ENCODE measurements around the gene CILP2. TPM values are rescaled to one million over a fixed set of nuclear protein-coding genes. Genes with fewer than 3 reads are reported as not detected.

The CILP2 gene
- total and polyA plus RNA-seq, 9 of the 15 experiments (the other 6 are each of a cell fraction or from before 2014, with no cell fraction given): 0.04 to 0.35 (median 0.05) TPM; not detected in 2

- BruUV-seq (replicated peaks): no TSS peak
- in situ Hi-C loops (cut with MboI): no loop called here
- Histone ChIP-seq H3K9me3 (replicated peaks; ENCODE audit: control insufficient read depth, insufficient read depth, low read depth, low read length) (no peaks in the 10 kb centered on the region), H2AFZ (ENCODE audit: low read depth, low read length) (no peak overlapping the region), H3K27me3 (ENCODE audit: control insufficient read depth in 2 of 2, insufficient read depth in 2 of 2, low read length in 2 of 2) (peaks cover 0 to 8% of the 10 kb centered on the region in 2 experiments; a peak in 2 of 5 replicates), H3K4me3 (no peak overlapping the region), H3K4me1 (replicated peaks in 1 of 2; ENCODE audit: control insufficient read depth in 2 of 2, insufficient read depth in 2 of 2, low read length in 2 of 2) (no peaks in the 10 kb centered on the region; a peak in 1 of 5 replicates), H3K79me2 (ENCODE audit: control insufficient read depth, insufficient read depth, low read length) (no peaks in the 10 kb centered on the region), H3K36me3 (ENCODE audit: control insufficient read depth, insufficient read depth, low read length) (no peaks in the 10 kb centered on the region), H3K4me2 (ENCODE audit: insufficient read depth, low read length) (no peak overlapping the region), H4K20me1 (replicated peaks; ENCODE audit: control insufficient read depth, insufficient read depth, low read length) (no peaks in the 10 kb centered on the region), H3K9ac (ENCODE audit: insufficient read depth in 1 of 2, low read depth in 2 of 2, low read length in 2 of 2) (no peak overlapping the region), H3K9me1 (ENCODE audit: control insufficient read depth, insufficient read depth, low read length) (no peaks in the 10 kb centered on the region), H3K27ac (ENCODE audit: extremely low read depth, low read depth, low read length) (no peak overlapping the region)
- peak; percentile 61 for ATAC-seq
- intact Hi-C loops (cut with micrococcal nuclease): no loop called here
- FAIRE-seq: no peak
- no peak for DNase-seq (ENCODE audit: extremely low read depth in 1 of 4, low spot score in 3 of 4)
- TF ChIP-seq KAT7 (CRISPR knock-in tag; IDR thresholded peaks at IDR 0.05; ENCODE audit: borderline replicate concordance) (no peak), ZNF354B (CRISPR knock-in tag; IDR thresholded peaks at IDR 0.05) (no peak), ATF6 (CRISPR knock-in tag; IDR thresholded peaks at IDR 0.05) (no peak), SNRNP70 (optimal IDR thresholded peaks at IDR 0.05; ENCODE audit: low read depth, low read length) (no peak), ZNF431 (CRISPR knock-in tag; IDR thresholded peaks at IDR 0.05) (no peak), THRAP3 (IDR thresholded peaks at IDR 0.05; ENCODE audit: borderline replicate concordance) (no peak), ZSCAN32 (CRISPR knock-in tag; IDR thresholded peaks at IDR 0.05) (no peak), HDAC8 (tag; IDR thresholded peaks at IDR 0.05) (no peak), ESRRB (CRISPR knock-in tag; IDR thresholded peaks at IDR 0.05; ENCODE audit: borderline replicate concordance) (no peak), MED1 (CRISPR knock-in tag; IDR thresholded peaks at IDR 0.05; ENCODE audit: borderline replicate concordance) (no peak)
- POLR2A ChIA-PET: no interaction called here
- WGBS (ENCODE audit: insufficient coverage, low coverage, missing lambda C conversion rate): 11% methylated on average over 6 of the region's 6 CpGs
- CTCF ChIA-PET (ENCODE audit: low intra/inter-chr PET ratio): no interaction called here
These were observed 46.3 kb downstream of the CILP2 start for GRCh38 chr19:19584356-19584755.

Measured in K562 (cell line).